Umbilical cord (tissue), 2 donors: ENCODE results near the gene ABCC2. TPM values are rescaled to one million over a fixed set of nuclear protein-coding genes. Genes with fewer than 3 reads are reported as not detected.

Experiments used
- DNase-seq: peaks from one replicate; pipeline ENCODE4 v3.0.0-alpha.2; 2015; ENCODE audit warnings: low spot score
- total RNA-seq: library from RNA; depleted of rRNA; stranded (reverse); fragments of >200 nt; gene quantifications from one replicate; pipeline ENCODE4 v1.2.3, GENCODE V29; 2014; ENCODE audit warnings: low replicate concordance; ENCODE audit not compliant: insufficient read depth

Gene ABCC2
- total RNA-seq, 1 donor from 2014 or later, result 0.72 TPM

GRCh38 chr10:99770408-99771045, 11.9 kb upstream of the ABCC2 start:
- DNase-seq, result no peak

DNA sequence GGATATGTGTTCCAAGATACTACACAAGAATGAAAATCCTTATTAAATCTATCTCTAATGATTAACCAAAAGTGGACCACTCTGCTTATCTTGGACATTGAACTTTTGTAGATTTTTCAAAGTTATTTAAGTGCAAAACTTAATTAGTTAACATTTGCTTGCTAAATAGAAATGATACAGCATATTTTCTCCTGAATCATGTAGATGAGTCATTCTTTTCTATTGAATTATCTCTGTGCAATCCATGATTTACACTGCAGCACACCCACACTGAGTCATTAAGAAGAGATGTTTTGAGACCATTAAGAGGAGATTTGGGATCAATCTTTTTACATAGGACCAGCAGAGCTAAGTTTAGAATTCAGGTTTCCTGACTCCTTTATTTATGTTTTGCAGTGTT, 6.6 kb upstream of the ABCC2 start:
- peak; percentile 61 for DNase-seq

GRCh38 chr10:99777918-99778714, 4.3 kb upstream of the ABCC2 start:
- DNase-seq, result no peak

DNA sequence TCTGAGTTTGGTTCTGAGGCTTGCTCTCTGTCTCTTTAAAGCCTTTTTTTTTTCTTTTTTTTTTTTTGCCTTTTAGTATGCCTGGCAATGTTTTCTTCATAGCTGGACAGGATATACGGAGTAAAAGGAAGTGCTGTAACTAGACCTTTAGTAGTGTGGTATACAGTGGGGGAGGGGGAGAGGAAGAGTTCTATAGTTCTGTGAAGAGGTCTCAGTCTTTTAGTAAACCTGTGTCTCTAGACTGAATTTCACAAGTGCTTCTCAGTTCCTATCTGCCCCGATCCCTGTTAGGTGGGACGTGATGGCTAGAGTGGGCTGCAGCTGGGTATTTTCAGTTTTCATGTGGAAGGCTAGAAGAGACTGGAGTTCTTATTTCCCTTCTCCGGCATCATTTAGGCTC, 3.1 kb upstream of the ABCC2 start:
- peak; percentile 78 for DNase-seq

GRCh38 chr10:99781734-99782429, 558 bp upstream of the ABCC2 start:
- no peak for DNase-seq

DNA sequence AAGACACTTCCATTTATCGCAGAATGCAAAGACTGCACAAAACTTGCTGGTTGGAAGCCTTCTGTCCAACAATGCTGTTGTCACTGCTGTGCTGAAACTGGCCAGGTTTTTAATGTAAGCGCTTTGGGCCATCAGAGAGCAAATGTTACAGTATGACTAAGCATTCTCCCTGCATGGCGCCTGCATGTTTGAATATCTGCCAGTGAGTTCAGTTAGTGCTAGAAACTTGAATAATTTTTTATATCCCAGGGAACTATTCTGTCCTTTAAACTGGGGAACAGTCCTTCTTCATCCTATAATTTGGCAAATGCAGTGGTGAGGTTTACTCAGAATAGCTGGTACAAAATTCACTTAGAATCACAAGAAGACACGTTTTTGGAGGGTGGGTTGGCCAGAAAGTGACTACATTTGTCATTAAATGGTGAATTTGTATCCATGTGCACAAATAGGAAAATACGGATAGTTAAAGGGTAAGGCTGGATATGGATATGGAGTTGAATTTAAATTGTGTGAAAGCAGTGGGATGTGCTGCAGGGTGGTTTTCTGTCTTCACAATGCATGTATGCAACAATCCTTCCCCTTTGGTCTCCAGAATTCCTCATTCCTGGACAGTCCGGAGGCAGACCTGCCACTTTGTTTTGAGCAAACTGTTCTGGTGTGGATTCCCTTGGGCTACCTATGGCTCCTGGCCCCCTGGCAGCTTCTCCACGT, 1.7 kb downstream of the ABCC2 start:
- DNase-seq, result peak; percentile 77

- DNase-seq, result no peak
These were observed 2.4 kb downstream of the ABCC2 start for GRCh38 chr10:99784727-99785441.

- DNase-seq, result no peak
These were observed 3.2 kb downstream of the ABCC2 start for GRCh38 chr10:99785646-99786045.

DNA sequence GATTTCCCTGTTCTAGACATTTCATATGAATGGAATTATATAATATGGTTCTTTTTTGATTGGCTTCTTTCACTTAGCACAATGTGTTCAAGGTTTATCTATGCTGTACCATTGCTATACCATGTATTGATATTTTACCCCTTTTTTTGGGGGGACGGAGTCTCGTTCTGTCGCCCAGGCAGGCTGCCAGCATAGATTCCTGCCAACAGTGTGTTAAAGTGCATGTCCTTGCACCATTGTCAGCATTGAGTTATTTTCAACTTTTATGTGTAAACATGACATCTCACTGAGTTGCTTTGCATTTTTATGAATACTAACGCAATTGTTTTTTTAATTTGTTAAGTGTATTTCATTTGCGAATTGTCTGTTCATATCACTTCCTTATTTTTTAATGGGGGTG, 4.9 kb downstream of the ABCC2 start:
- DNase-seq, result no peak

GRCh38 chr10:99787782-99788445, 5.5 kb downstream of the ABCC2 start:
- DNase-seq, result no peak

- peak; percentile 68 for DNase-seq
These were observed 6.3 kb downstream of the ABCC2 start for GRCh38 chr10:99788598-99789256.

- DNase-seq, result no peak
These were observed 9.4 kb downstream of the ABCC2 start for GRCh38 chr10:99791831-99792230.

GRCh38 chr10:99793819-99794218, 11.4 kb downstream of the ABCC2 start:
- DNase-seq, result no peak

- DNase-seq, result no peak
These were observed 14.5 kb downstream of the ABCC2 start for GRCh38 chr10:99796928-99797327.

DNA sequence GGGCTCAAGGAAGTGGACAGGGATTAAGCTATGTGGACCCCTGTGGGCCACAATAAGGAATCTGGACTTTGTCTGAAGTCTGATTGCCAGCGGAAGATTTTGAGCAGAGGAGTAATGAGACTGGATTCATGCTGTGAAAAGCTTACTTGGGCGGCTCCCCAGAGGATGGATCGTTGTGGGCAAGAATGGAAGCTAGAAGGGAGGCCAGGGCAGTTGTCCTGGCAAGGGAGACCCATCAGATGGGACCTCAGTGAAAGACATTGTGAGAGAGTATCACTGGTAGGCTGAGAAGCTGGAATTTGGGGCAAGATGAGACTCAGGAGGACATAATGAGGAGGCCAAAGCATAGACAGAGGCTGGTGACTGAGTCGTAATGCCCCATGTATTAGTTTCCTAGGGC, 15.6 kb downstream of the ABCC2 start:
- no peak for DNase-seq

DNA sequence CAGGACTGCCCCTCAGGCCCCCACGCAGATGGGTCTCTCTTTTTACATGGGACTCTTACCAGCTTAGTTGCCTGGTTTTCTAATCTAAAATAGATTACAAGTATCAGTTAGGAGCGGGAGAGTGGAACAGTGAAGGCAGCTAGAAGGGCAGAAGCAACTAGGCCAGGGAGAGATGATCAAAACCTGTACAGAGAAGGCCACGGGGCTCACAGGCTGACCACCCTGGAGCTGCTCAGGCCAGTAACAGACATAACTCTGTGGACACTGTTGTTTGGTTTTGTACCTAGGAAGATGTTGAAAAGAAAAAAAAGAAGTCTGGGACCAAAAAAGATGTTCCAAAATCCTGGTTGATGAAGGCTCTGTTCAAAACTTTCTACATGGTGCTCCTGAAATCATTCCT, 16.5 kb downstream of the ABCC2 start:
- no peak for DNase-seq

DNA sequence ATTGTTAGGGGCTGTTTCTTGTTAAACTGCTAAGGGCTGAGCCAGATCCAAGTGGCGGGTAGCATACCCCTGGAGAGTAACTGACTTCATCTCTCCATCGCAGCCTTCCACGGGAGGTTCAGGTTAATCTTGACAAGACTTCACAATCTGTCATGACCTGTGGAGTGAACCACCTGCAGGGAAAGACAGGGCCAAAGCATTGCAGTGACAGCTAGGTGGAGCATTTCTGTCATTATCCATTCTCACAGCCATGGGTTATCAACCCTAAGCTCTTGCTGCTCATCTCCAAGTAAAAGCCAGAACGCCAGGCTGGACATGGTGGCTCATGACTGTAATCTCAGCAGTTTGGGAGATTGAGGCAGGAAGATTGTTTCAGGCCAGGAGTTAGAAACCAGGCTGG, 17.2 kb downstream of the ABCC2 start:
- DNase-seq, result no peak

GRCh38 chr10:99804471-99804870, 22.0 kb downstream of the ABCC2 start:
- no peak for DNase-seq

DNA sequence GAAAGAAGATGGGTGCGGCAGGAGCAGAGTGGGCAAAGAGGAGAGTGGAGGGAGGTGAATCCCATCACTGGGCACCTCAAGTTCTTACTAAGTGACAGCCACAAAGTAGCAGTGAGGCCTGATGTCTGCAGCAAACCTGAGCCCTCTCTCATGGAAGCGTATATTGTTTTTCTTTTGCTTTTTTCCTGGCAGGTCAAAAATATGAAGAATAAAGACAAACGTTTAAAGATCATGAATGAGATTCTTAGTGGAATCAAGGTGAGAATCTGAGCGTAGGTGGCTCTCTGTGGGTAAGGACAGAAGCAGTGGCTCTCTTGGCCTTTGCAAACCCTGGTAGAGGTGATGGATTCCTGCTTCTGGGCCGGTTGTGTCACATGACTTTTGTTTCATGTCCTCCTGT, 22.8 kb downstream of the ABCC2 start:
- DNase-seq, result no peak

DNA sequence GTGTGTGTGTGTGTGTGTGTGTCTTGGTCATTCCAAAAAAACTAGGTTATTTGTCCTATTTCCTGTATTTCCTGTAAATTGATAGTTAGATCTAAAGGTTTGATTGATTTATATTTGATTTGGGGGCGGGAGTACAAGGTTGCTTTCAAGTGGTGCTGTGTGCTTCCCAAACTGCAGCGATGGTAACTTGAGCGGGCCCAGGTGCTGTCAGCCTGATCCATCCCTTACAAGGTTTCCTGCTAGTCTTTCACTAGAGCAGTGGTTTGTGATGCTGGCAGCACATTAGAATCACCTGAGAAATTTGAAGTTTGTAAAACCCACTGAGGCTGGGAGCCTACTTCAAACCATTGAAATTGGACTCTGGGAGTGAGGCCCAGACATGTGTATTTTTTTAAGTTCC, 23.7 kb downstream of the ABCC2 start:
- no peak for DNase-seq
